SW480 (cell line): ENCODE results near the gene PRKAR1B.
A peak's percentile ranks its signal among the peaks of the same experiment; 100 is the strongest.

Experiments
- DNase-seq: peaks from one replicate; pipeline ENCODE4 v3.0.0-alpha.2; 2016; ENCODE audit warnings: low spot score

Gene PRKAR1B

GRCh38 chr7:602341-603141 lies 124.5 kb downstream of the PRKAR1B start:
- peak; percentile 96 for DNase-seq

- DNase-seq: peak; percentile 97
Measured at GRCh38 chr7:601595-602340, 125.3 kb downstream of the PRKAR1B start.

GRCh38 chr7:601036-601594 lies 126.0 kb downstream of the PRKAR1B start:
- no peak for DNase-seq

GRCh38 chr7:600149-601035 lies 126.7 kb downstream of the PRKAR1B start:
- no peak for DNase-seq

- DNase-seq: no peak
Measured at GRCh38 chr7:598899-599298, 128.2 kb downstream of the PRKAR1B start.

- no peak for DNase-seq
Measured at GRCh38 chr7:597348-598178, 129.5 kb downstream of the PRKAR1B start.

GRCh38 chr7:596819-597182 lies 130.3 kb downstream of the PRKAR1B start:
- no peak for DNase-seq

GRCh38 chr7:596071-596818 lies 130.8 kb downstream of the PRKAR1B start:
- no peak for DNase-seq

- DNase-seq: no peak
Measured at GRCh38 chr7:595621-596010, 131.5 kb downstream of the PRKAR1B start.

- DNase-seq: no peak
Measured at GRCh38 chr7:594920-595620, 132.0 kb downstream of the PRKAR1B start.

GRCh38 chr7:594212-594913 lies 132.7 kb downstream of the PRKAR1B start:
- no peak for DNase-seq

GRCh38 chr7:593324-594115 lies 133.6 kb downstream of the PRKAR1B start:
- DNase-seq: no peak

GRCh38 chr7:591856-592628 lies 135.0 kb downstream of the PRKAR1B start:
- DNase-seq: no peak

GRCh38 chr7:590731-591551 lies 136.1 kb downstream of the PRKAR1B start:
- no peak for DNase-seq

GRCh38 chr7:589781-590575 lies 137.1 kb downstream of the PRKAR1B start:
- no peak for DNase-seq

- DNase-seq: no peak
Measured at GRCh38 chr7:587767-588166, 139.3 kb downstream of the PRKAR1B start.
